Hepatocyte (in vitro differentiated cells): ENCODE measurements around the gene DBN1. TPM values are rescaled to one million over a fixed set of nuclear protein-coding genes. Genes with fewer than 3 reads are reported as not detected.

ENCODE experiments used
- DNase-seq: peaks from one replicate; pipeline ENCODE4 v3.0.0-alpha.2; 2016; ENCODE audit warnings: low spot score
- H2AFZ ChIP-seq: fragments of 200-600 bp; sonication (generic); 2 replicates; pipeline ENCODE4 v1.6.0; 2016; ENCODE audit warnings: antibody characterized with exemption, mild to moderate bottlenecking
- H3K27ac ChIP-seq: fragments of 200-600 bp; sonication (generic); 2 replicates; pipeline ENCODE4 v1.5.1; 2016; ENCODE audit warnings: mild to moderate bottlenecking
- H3K27me3 ChIP-seq: fragments of 200-600 bp; sonication (generic); 2 replicates; pipeline ENCODE4 v1.6.1; 2016
- H3K36me3 ChIP-seq: fragments of 200-600 bp; sonication (generic); replicated peaks from 2 replicates; pipeline ENCODE4 v1.5.1; 2016; ENCODE audit warnings: low read depth; ENCODE audit not compliant: insufficient read depth
- H3K4me1 ChIP-seq: fragments of 200-600 bp; sonication (generic); 2 replicates; pipeline ENCODE4 v1.5.1; 2016; ENCODE audit warnings: mild to moderate bottlenecking, moderate library complexity; ENCODE audit not compliant: insufficient read depth
- H3K4me2 ChIP-seq: fragments of 200-600 bp; sonication (generic); 2 replicates; pipeline ENCODE4 v1.6.0; 2016
- H3K4me3 ChIP-seq: fragments of 200-600 bp; sonication (generic); 2 replicates; pipeline ENCODE4 v1.5.1; 2016; ENCODE audit warnings: mild to moderate bottlenecking
- H3K79me2 ChIP-seq: fragments of 200-600 bp; sonication (generic); 2 replicates; pipeline ENCODE4 v1.6.0; 2017; ENCODE audit warnings: mild to moderate bottlenecking
- H3K9me2 ChIP-seq: fragments of 200-600 bp; sonication (generic); replicated peaks from 2 replicates; pipeline ENCODE4 v1.6.0; 2017; ENCODE audit warnings: mild to moderate bottlenecking; ENCODE audit not compliant: insufficient read depth
- H3K9me3 ChIP-seq: fragments of 200-600 bp; sonication (generic); 2 replicates; pipeline ENCODE4 v1.5.1; 2016; ENCODE audit warnings: low read depth, mild to moderate bottlenecking
- H4K20me1 ChIP-seq: fragments of 200-600 bp; sonication (generic); 2 replicates; pipeline ENCODE4 v1.6.0; 2016; ENCODE audit warnings: mild to moderate bottlenecking; ENCODE audit not compliant: insufficient read depth, poor library complexity, severe bottlenecking
- CTCF ChIP-seq: fragments of 200-600 bp; sonication (generic); IDR thresholded peaks from 2 replicates; pipeline ENCODE4 v1.5.1; 2016; ENCODE audit warnings: antibody characterized with exemption, mild to moderate bottlenecking; ENCODE audit not compliant: poor library complexity
- EZH2 ChIP-seq: fragments of 200-600 bp; sonication (generic); IDR thresholded peaks from 2 replicates; pipeline ENCODE4 v1.6.1; 2016; ENCODE audit warnings: antibody characterized with exemption, mild to moderate bottlenecking, borderline replicate concordance
- EZH2phosphoT487 ChIP-seq: fragments of 200-600 bp; sonication (generic); IDR thresholded peaks from one replicate; pipeline ENCODE4 v1.6.1; 2018; ENCODE audit warnings: antibody characterized with exemption, mild to moderate bottlenecking, low read depth, moderate library complexity; ENCODE audit not compliant: unreplicated experiment, severe bottlenecking
- WGBS: methylation state at CpG from one replicate; pipeline ENCODE4 v1.1.6; 2016; ENCODE audit warnings: low lambda C conversion rate; ENCODE audit errors: missing lambda C conversion rate; 5-methylcytosine and 5-hydroxymethylcytosine counted together
- polyA plus RNA-seq: library from polyadenylated mRNA; unstranded; fragments of >200 nt; fragmentation: Nextera tagmentation; extraction: Ambion mirVana; gene quantifications from 2 replicates; pipeline ENCODE4 v1.2.1, GENCODE V29; 2016
- total RNA-seq: library from RNA; depleted of rRNA; stranded (reverse); fragments of >200 nt; gene quantifications from 2 replicates; pipeline ENCODE4 v1.2.3, GENCODE V29; 2014

The DBN1 gene
- total and polyA plus RNA-seq, 2 experiments from 2014 or later, result 107 to 122 TPM

- WGBS, result 93% methylated on average over 3 of the region's 3 CpGs
- DNase-seq, result no peak
- no peaks in the 10 kb centered on the region for H3K79me2 ChIP-seq
Measured at GRCh38 chr5:177410575-177410974, 62.9 kb downstream of the DBN1 start.

GRCh38 chr5:177409043-177409801 lies 64.2 kb downstream of the DBN1 start, which contains the start of gene F12:
F12 (minus strand) TSS chr5:177409564; CDS start chr5:177409527, 37 bp downstream.
- H3K27me3 ChIP-seq, result no peaks in the 10 kb centered on the region
- TF ChIP-seq EZH2phosphoT487 (no peak), CTCF (no peak), EZH2 (no peak)
- no peaks in the 10 kb centered on the region for H3K9me3 ChIP-seq
- no peak within 1 kb of the TSS for H3K27ac ChIP-seq
- H4K20me1 ChIP-seq, result no peaks in the 10 kb centered on the region
- no peak within 1 kb of the TSS for H3K4me3 ChIP-seq
- WGBS, result 87% methylated on average over 9 of the region's 9 CpGs
- H3K79me2 ChIP-seq, result no peaks in the 10 kb centered on the region
- no peak for DNase-seq
- no peaks in the 10 kb centered on the region for H3K9me2 ChIP-seq
- no peak within 1 kb of the TSS for H3K4me2 ChIP-seq
- H3K4me1 ChIP-seq, result peaks cover 4% of the 10 kb centered on the region
- H2AFZ ChIP-seq, result no peak within 1 kb of the TSS
- no peaks in the 10 kb centered on the region for H3K36me3 ChIP-seq

More at GRCh38 chr5:177410575-177410974, 62.9 kb downstream of the DBN1 start:
- TF ChIP-seq CTCF, result no peak
- TF ChIP-seq EZH2, result no peak
- TF ChIP-seq EZH2phosphoT487, result no peak
- H3K27ac ChIP-seq, result no peak overlapping the region
- no peaks in the 10 kb centered on the region for H3K36me3 ChIP-seq
- no peaks in the 10 kb centered on the region for H3K4me1 ChIP-seq
- H3K9me3 ChIP-seq, result no peaks in the 10 kb centered on the region
- no peaks in the 10 kb centered on the region for H4K20me1 ChIP-seq
- H3K27me3 ChIP-seq, result no peaks in the 10 kb centered on the region
- H3K4me3 ChIP-seq, result no peak overlapping the region
- no peaks in the 10 kb centered on the region for H3K9me2 ChIP-seq
- H3K4me2 ChIP-seq, result no peak overlapping the region
- H2AFZ ChIP-seq, result no peak overlapping the region

Other genes with a start within 250 kb of the DBN1 start
- gene RAB24, start 169.9 kb downstream of the DBN1 start, total RNA-seq, result 25.7 and 30.3 TPM in 2 replicates
- 64.6 and 76.6 TPM in 2 replicates for gene RAB24, start 169.9 kb downstream of the DBN1 start, polyA plus RNA-seq
- 228 and 245 TPM in 2 replicates for gene PRELID1, start 169.8 kb downstream of the DBN1 start, total RNA-seq
- 255 and 282 TPM in 2 replicates for gene PRELID1, start 169.8 kb downstream of the DBN1 start, polyA plus RNA-seq
- 14.0 and 22.3 TPM in 2 replicates for gene MXD3, start 161.7 kb downstream of the DBN1 start, total RNA-seq
- 11.9 and 16.5 TPM in 2 replicates for gene MXD3, start 161.7 kb downstream of the DBN1 start, polyA plus RNA-seq
- 357 and 366 TPM in 2 replicates for gene LMAN2, start 122.0 kb downstream of the DBN1 start, total RNA-seq
- 381 and 391 TPM in 2 replicates for gene LMAN2, start 122.0 kb downstream of the DBN1 start, polyA plus RNA-seq
- gene RGS14, start 115.7 kb downstream of the DBN1 start, total RNA-seq, result 26.1 and 36.5 TPM in 2 replicates
- gene RGS14, start 115.7 kb downstream of the DBN1 start, polyA plus RNA-seq, result 30.7 and 37.0 TPM in 2 replicates
- 0.12 TPM in 1 of 2 replicates, not detected in the other for gene SLC34A1, start 89.2 kb downstream of the DBN1 start, total RNA-seq
- 0.33 TPM in 1 of 2 replicates, not detected in the other for gene SLC34A1, start 89.2 kb downstream of the DBN1 start, polyA plus RNA-seq
- gene PFN3, start 73.0 kb downstream of the DBN1 start, total RNA-seq, result not detected in 2 replicates
- gene PFN3, start 73.0 kb downstream of the DBN1 start, polyA plus RNA-seq, result not detected in 2 replicates
- gene F12, start 64.1 kb downstream of the DBN1 start, total RNA-seq, result 16.5 and 18.2 TPM in 2 replicates
- gene F12, start 64.1 kb downstream of the DBN1 start, polyA plus RNA-seq, result 46.6 and 49.8 TPM in 2 replicates
- 29.3 and 31.6 TPM in 2 replicates for gene GRK6, start 47.0 kb downstream of the DBN1 start, total RNA-seq
- 27.3 and 31.1 TPM in 2 replicates for gene GRK6, start 47.0 kb downstream of the DBN1 start, polyA plus RNA-seq
- 4.8 TPM in 2 replicates for gene PRR7, start 26.8 kb downstream of the DBN1 start, total RNA-seq
- 11.7 and 14.3 TPM in 2 replicates for gene PRR7, start 26.8 kb downstream of the DBN1 start, polyA plus RNA-seq
- 43.5 and 57.1 TPM in 2 replicates for gene PDLIM7, start 24.0 kb upstream of the DBN1 start, total RNA-seq
- 143 and 156 TPM in 2 replicates for gene PDLIM7, start 24.0 kb upstream of the DBN1 start, polyA plus RNA-seq
- 3.3 and 3.5 TPM in 2 replicates for gene DOK3, start 36.2 kb upstream of the DBN1 start, total RNA-seq
- gene DOK3, start 36.2 kb upstream of the DBN1 start, polyA plus RNA-seq, result 2.6 and 3.1 TPM in 2 replicates
- gene DDX41, start 43.3 kb upstream of the DBN1 start, total RNA-seq, result 45.0 and 65.9 TPM in 2 replicates
- gene DDX41, start 43.3 kb upstream of the DBN1 start, polyA plus RNA-seq, result 42.8 and 50.7 TPM in 2 replicates
- 31.4 and 67.6 TPM in 2 replicates for gene FAM193B, start 80.9 kb upstream of the DBN1 start, total RNA-seq
- 76.1 and 136 TPM in 2 replicates for gene FAM193B, start 80.9 kb upstream of the DBN1 start, polyA plus RNA-seq
- gene TMED9, start 118.6 kb upstream of the DBN1 start, total RNA-seq, result 171 and 187 TPM in 2 replicates
- gene TMED9, start 118.6 kb upstream of the DBN1 start, polyA plus RNA-seq, result 512 and 519 TPM in 2 replicates
- 28.5 and 29.2 TPM in 2 replicates for gene B4GALT7, start 126.5 kb upstream of the DBN1 start, total RNA-seq
- 60.7 and 67.6 TPM in 2 replicates for gene B4GALT7, start 126.5 kb upstream of the DBN1 start, polyA plus RNA-seq